ENCODE measurements around the gene CDH18.

CDH18 gene

DNA sequence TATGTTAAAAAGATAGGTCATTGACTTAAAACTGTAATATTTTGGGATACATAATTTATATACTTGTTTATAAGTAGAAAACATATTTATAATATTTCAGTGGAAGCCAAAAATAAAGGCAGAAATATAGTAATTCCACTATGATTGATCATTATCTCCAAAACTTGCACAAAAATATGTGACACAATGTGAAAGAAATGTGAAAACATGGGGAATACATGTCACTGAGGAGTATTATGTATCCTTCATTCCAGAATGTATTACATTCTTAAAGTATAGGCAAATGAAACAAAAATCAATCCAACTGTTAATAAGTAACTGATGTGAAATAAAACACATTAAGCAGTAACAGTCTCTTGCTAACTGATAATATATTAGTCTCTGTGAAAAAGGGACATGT is 236.7 kb downstream of the CDH18 start:
- DNase-seq (ENCODE audit: low read depth in 2 of 2, low spot score in 1 of 2): no peak

- no peak for DNase-seq (ENCODE audit: low read depth in 2 of 2, low spot score in 1 of 2)
Observed at GRCh38 chr5:19745247-19745646, 242.8 kb downstream of the CDH18 start.

GRCh38 chr5:19739671-19740070 is 248.3 kb downstream of the CDH18 start:
- no peak for DNase-seq (ENCODE audit: low read depth in 2 of 2, low spot score in 1 of 2)

DNA sequence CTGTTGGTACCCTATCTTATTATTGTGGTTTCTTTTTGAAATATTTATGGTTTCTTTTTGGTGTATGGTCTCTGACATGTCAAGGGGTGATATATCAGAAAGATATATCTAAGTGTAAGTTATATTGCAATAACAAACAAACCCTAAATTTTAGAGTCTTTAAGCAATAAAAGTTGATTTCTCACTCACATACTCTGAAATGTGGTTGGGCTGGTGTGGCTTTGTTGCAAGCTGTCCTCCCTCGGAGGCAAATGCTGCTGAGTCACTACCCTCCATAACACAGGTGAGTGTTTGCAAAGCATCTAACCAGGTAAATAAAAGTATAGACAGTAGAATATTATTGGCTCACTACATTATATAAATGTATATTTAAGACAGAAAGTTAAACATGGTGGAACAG is 253.2 kb downstream of the CDH18 start:
- DNase-seq (ENCODE audit: low read depth in 2 of 2, low spot score in 1 of 2): no peak

DNA sequence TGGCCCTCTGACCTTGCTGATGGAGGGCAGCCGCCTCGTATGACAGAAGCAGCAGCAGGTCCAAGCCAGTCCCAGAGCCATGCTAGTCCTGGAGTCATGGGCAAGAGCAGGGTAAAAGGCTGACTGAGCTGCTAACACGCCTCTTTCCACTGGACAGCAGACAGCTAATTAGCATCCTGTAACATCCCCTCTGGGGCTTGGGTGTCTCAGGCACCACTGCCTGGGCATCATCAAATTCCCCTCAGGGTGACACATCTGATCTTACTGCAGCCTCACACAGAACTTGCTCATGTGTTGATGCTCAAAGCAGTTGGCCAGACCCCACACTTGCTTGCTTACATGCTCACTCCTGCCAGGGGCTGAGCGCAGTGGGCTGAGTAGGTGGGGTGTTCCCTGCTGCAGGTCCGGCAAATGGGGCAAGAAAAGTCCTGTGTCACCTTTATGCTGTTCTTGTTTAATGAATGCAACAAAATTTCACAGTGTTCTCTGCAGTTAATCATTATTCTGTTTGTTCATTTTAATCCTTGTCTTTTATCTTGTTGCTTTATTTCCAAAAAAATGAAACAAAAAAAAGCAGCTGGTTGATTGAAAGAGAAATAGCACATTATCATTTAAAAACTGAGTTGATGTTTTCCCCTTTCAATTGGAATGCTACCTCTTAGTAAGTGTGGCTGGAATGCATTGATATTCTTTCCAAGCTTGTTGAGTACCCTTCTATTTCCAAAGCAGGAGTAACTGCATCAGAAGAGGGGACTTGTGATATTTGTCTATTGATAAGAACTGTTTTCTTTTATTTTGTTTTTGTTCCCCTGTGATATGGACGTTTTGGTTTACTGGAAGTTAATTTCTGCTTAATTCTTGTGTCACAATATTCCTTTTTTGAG is 254.1 kb downstream of the CDH18 start:
- no peak for DNase-seq (ENCODE audit: low read depth in 2 of 2, low spot score in 1 of 2)

DNA sequence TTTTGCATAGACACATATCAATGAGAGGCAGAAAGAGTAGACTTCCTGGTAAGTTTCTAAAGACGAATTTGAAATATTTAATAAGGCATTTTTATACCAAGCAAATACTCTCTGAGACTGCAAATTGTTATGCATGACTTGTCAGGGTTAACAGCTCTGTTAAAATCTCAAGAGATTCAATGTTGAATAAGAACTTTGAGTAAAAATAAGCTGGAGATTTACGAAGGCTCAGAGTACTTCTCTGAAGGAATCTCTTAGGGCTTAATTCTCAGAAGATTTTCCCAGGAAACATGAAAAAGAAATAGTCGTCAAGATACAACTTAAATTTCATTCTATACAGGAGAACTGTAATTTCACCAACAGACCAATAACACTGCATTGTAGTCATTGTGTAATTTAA is 259.4 kb downstream of the CDH18 start:
- DNase-seq (ENCODE audit: low read depth in 2 of 2, low spot score in 1 of 2): no peak

DNA sequence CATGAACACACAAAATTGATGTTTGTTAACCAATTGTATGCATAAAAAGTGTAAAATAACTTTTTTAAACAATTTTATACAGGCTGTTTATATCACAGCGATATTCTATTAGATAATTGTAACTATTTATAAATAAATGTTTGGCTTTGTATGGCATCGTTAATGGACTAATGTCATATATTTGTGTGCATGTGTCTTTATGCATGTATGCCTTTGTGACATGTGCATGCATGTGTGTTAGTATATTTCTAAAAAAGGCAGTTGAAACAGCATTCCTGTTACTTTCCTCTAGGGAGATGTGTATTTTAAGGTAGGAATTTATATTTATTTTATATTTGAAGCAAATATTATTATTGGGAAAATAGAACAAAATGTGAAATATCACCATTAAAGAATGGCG is 268.9 kb downstream of the CDH18 start:
- no peak for DNase-seq (ENCODE audit: low read depth in 2 of 2, low spot score in 1 of 2)

DNA sequence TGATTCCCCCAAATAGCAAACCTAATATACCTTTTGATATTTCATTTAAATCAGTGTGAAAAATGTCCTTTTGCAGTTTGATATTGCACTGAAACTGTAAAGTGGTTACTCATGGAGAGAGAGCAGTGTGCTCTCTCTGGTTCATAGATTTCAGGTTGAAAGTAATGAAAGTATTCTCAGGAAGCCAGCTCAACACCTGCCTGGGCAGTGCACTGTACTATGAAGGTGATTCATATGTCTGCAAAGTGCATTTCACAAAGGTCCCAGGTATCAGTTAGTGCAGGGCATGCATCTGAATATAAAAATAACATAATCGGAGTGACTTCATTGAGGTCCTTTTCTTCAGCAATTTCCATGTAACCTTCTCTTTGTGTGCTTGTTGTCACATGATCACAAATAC is 274.3 kb downstream of the CDH18 start:
- no peak for DNase-seq (ENCODE audit: low read depth in 2 of 2, low spot score in 1 of 2)

GRCh38 chr5:19709403-19709802 is 278.6 kb downstream of the CDH18 start:
- no peak for DNase-seq (ENCODE audit: low read depth in 2 of 2, low spot score in 1 of 2)

- no peak for DNase-seq (ENCODE audit: low read depth in 2 of 2, low spot score in 1 of 2)
Observed at GRCh38 chr5:19706776-19707175, 281.2 kb downstream of the CDH18 start.

GRCh38 chr5:19701731-19702130 is 286.3 kb downstream of the CDH18 start:
- DNase-seq (ENCODE audit: low read depth in 2 of 2, low spot score in 1 of 2): no peak

- DNase-seq (ENCODE audit: low read depth in 2 of 2, low spot score in 1 of 2): no peak
Observed at GRCh38 chr5:19694949-19695611, 292.9 kb downstream of the CDH18 start.

- no peak for DNase-seq (ENCODE audit: low read depth in 2 of 2, low spot score in 1 of 2)
Observed at GRCh38 chr5:19690978-19691377, 297.0 kb downstream of the CDH18 start.

DNA sequence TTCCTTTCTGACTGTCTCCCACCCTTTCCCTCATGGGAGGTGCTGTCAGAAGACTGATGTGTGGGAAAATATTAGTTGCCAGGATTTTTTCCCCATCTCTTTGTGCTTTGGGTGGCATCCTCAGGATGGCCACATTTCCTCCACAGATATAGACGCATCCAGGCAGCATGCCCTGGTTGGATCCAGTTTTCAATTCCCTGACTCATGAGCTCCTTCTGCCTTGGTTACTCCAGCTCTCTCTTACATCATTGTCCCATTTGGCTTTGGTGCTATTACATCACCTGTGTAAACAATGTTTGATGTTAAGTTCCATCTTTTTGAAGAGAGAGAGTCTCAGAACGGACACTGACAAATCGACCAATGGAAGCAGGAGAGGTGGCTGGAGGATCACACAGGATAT is 302.5 kb downstream of the CDH18 start:
- DNase-seq (ENCODE audit: low read depth in 2 of 2, low spot score in 1 of 2): no peak

- no peak for DNase-seq (ENCODE audit: low read depth in 2 of 2, low spot score in 1 of 2)
Observed at GRCh38 chr5:19676895-19677294, 311.1 kb downstream of the CDH18 start.

GRCh38 chr5:19660679-19661078 is 327.3 kb downstream of the CDH18 start:
- DNase-seq (ENCODE audit: low read depth in 2 of 2, low spot score in 1 of 2): no peak

GRCh38 chr5:19655627-19656026 is 332.4 kb downstream of the CDH18 start:
- no peak for DNase-seq (ENCODE audit: low read depth in 2 of 2, low spot score in 1 of 2)

- no peak for DNase-seq (ENCODE audit: low read depth in 2 of 2, low spot score in 1 of 2)
Observed at GRCh38 chr5:19638461-19638860, 349.5 kb downstream of the CDH18 start.

GRCh38 chr5:19630876-19631275 is 357.1 kb downstream of the CDH18 start:
- DNase-seq (ENCODE audit: low read depth in 2 of 2, low spot score in 1 of 2): no peak

DNA sequence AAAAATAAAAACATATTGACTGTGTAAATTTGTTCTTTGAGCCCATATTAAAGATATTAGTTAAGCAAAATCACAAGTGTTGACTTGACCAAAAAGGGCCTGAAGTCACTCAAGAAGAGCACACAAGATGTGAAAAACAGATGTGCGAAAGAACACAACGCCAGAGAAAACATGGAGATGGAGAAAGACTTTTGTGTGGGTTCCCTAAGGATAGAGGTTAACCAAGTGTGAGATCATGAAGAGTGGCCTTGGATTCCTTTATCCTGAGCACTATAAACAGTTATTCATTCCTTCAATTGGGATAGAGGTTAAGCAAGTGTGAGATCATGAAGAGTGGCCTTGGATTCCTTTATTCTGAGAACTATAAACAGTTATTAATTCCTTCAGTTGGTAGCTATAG is 361.8 kb downstream of the CDH18 start:
- no peak for DNase-seq (ENCODE audit: low read depth in 2 of 2, low spot score in 1 of 2)

GRCh38 chr5:19625562-19625961 is 362.4 kb downstream of the CDH18 start:
- DNase-seq (ENCODE audit: low read depth in 2 of 2, low spot score in 1 of 2): no peak

DNA sequence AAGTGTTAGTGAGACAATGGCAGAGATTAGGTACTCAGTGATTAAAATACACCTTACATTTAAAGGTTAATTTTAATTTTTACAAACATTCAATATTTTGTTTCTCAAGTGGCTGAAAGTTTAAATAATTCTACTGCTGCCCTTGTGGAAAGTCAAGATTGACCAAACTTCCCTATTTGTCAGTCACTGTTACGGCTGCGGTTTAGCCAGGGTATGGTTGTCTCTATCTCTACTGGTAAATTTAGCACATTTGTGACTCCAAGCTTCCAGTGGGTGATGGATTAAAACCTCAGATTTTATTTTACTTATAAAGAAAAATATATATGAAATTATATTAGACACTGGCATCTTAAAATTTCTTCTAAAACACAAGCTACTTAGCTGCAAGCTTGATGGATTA is 368.4 kb downstream of the CDH18 start:
- no peak for DNase-seq (ENCODE audit: low read depth in 2 of 2, low spot score in 1 of 2)
